ENCODE results near the gene CFAP99. TPM values are rescaled to one million over a fixed set of nuclear protein-coding genes. Genes with fewer than 3 reads are reported as not detected.

CFAP99 gene
- polyA plus RNA-seq, 3 donors = 0.15 to 0.27 TPM; not detected in 1

DNA sequence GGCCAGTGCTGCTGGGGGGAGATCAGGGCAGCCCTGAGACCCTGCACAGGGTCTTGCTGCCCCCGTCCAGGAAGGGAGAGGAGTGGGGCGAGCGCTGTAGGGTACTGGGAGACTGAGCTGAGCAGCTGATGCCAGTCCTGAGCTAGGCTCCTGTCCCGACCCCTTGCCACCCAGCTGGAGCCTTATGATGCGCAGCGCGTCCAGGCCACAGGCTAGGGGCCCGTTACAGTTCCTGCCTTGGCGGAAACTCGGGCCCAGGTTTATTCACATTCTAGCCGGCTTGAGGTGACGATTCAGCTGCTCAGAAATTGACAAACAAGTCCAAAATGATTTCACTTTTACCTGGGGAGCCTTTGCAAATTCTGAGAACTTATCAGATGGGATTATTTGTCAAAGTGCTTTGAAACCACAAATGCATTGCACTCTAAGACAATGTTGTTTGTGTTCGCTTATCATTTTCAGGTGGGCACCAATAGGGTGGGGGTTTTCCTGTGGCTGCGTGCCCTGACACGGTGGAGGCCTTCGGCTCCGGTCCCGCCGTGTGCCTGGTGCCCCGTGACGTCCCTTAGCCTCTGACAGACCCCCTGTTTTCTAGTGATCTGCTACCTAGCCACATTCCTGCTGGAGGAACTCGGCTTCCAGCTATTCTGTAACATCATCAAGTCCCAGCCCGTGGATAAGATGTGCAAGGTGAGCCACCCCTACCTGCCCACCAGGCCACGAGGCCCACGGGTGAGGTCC, 18.9 kb downstream of the CFAP99 start:
- H3K4me1 ChIP-seq (ENCODE audit: control insufficient read depth in 1 of 2, insufficient read depth in 2 of 2, low read length in 2 of 2) = no peaks in the 10 kb centered on the region
- H3K4me3 Mint-ChIP-seq = peak overlapping the region in 1 of 2 donors; percentile 37
- no peaks in the 10 kb centered on the region for H3K36me3 Mint-ChIP-seq
- H3K9me3 Mint-ChIP-seq = peaks cover 0 to 2% (median 0%) of the 10 kb centered on the region in 7 donors
- no peak overlapping the region for H3K9ac ChIP-seq (ENCODE audit: insufficient read depth, low read length, poor library complexity, severe bottlenecking)
- H3K9me3 ChIP-seq (replicated peaks in 1 of 2; ENCODE audit: control insufficient read depth in 1 of 2, insufficient read depth in 1 of 2, low read length in 2 of 2) = no peaks in the 10 kb centered on the region
- H3K36me3 ChIP-seq (replicated peaks in 1 of 2; ENCODE audit: control insufficient read depth in 1 of 2, insufficient read depth in 2 of 2, low read length in 2 of 2) = no peaks in the 10 kb centered on the region
- WGBS (ENCODE audit: insufficient coverage) = 97% methylated on average over 19 of the region's 25 CpGs
- TF ChIP-seq, protein P1, sequence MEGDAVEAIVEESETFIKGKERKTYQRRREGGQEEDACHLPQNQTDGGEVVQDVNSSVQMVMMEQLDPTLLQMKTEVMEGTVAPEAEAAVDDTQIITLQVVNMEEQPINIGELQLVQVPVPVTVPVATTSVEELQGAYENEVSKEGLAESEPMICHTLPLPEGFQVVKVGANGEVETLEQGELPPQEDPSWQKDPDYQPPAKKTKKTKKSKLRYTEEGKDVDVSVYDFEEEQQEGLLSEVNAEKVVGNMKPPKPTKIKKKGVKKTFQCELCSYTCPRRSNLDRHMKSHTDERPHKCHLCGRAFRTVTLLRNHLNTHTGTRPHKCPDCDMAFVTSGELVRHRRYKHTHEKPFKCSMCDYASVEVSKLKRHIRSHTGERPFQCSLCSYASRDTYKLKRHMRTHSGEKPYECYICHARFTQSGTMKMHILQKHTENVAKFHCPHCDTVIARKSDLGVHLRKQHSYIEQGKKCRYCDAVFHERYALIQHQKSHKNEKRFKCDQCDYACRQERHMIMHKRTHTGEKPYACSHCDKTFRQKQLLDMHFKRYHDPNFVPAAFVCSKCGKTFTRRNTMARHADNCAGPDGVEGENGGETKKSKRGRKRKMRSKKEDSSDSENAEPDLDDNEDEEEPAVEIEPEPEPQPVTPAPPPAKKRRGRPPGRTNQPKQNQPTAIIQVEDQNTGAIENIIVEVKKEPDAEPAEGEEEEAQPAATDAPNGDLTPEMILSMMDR (IDR thresholded peaks at IDR 0.05) = no peak
- no peak overlapping the region for H3K27ac ChIP-seq (ENCODE audit: low read depth in 1 of 2, low read length in 2 of 2)
- H2AFZ ChIP-seq (ENCODE audit: insufficient read depth, low read depth, low read length, poor library complexity, severe bottlenecking) = no peak overlapping the region
- H3K27me3 Mint-ChIP-seq (ENCODE audit: low read depth in 3 of 3) = peaks cover 2 to 14% (median 8%) of the 10 kb centered on the region in 3 donors
- intact Hi-C loops (cut with micrococcal nuclease) = no loop called here
- no peak overlapping the region for H3K4me2 ChIP-seq (replicated peaks; ENCODE audit: extremely low read depth, low read length, poor library complexity, severe bottlenecking)
- peaks cover 2% of the 10 kb centered on the region for H3K4me1 Mint-ChIP-seq
- peak overlapping the region in 1 of 7 donors; percentile 58 for H3K27ac Mint-ChIP-seq
- no peaks in the 10 kb centered on the region for H3K27me3 ChIP-seq (ENCODE audit: control insufficient read depth in 2 of 2, insufficient read depth in 2 of 2, low read length in 2 of 2)
- no peaks in the 10 kb centered on the region for H4K20me1 ChIP-seq (ENCODE audit: insufficient read depth, low read length)
- no peak overlapping the region for H3K4me3 ChIP-seq (replicated peaks in 1 of 3; ENCODE audit: low read depth in 2 of 3, low read length in 3 of 3)
- DNase-seq = no peak
- no peaks in the 10 kb centered on the region for H3K79me2 ChIP-seq (ENCODE audit: insufficient read depth, low read length)

DNA sequence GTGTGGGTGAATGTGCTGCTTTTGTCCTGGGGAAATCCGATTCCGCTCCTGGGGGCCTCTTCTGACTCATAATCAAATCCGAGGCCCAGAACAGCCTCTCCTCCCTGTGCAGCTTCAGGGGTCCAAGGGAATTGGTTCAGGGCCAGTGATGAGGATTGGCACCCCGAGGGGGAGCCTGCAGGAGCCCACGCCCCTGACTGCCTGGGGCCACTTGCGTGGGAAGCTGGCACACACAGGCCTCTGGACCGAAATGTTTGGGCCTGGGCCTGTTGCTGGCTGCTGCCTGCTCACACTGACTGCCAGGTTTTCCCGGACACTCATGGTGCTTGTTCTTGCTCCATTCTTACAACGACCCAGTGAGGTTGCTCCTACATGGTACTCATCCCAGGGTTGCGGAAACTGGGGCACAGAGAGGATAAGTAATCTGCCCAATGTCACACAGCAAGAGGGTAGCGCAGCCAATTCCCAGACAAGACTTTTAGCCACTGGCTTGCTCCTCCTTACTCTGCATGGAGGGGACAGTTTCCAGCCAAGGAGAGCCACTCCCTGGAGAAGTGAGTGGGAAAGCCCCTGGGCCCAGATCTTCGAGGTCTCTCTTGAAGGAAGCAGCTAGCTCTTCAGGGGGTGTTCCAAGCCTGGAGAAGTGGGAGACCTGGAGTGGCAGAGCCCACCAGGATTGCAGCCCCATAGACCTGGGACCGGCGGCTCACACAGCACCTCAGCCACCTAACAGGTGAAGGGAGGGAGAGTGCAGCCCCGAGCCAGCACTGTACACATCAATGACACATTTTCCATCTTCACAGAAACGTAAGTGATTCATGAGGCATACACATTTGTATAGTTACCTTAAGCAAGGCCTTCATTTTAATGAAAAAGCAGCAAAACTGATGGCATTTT, 20.3 kb downstream of the CFAP99 start:
- Mint-ChIP-seq H3K9me3 (peaks cover 0 to 2% (median 0%) of the 10 kb centered on the region in 7 donors), H3K27me3 (ENCODE audit: low read depth in 3 of 3) (peaks cover 0 to 7% (median 6%) of the 10 kb centered on the region in 3 donors), H3K4me3 (no peak overlapping the region), H3K27ac (peak overlapping the region in 2 of 7 donors; percentile 23 to 35), H3K4me1 (peaks cover 2% of the 10 kb centered on the region), H3K36me3 (no peaks in the 10 kb centered on the region)
- H3K4me2 ChIP-seq (replicated peaks; ENCODE audit: extremely low read depth, low read length, poor library complexity, severe bottlenecking) = no peak overlapping the region
- H3K79me2 ChIP-seq (ENCODE audit: insufficient read depth, low read length) = no peaks in the 10 kb centered on the region
- no peak overlapping the region for H3K27ac ChIP-seq (ENCODE audit: low read depth in 1 of 2, low read length in 2 of 2)
- no peaks in the 10 kb centered on the region for H3K27me3 ChIP-seq (ENCODE audit: control insufficient read depth in 2 of 2, insufficient read depth in 2 of 2, low read length in 2 of 2)
- intact Hi-C loops (cut with micrococcal nuclease) = no loop called here
- H3K36me3 ChIP-seq (replicated peaks in 1 of 2; ENCODE audit: control insufficient read depth in 1 of 2, insufficient read depth in 2 of 2, low read length in 2 of 2) = no peaks in the 10 kb centered on the region
- H3K9ac ChIP-seq (ENCODE audit: insufficient read depth, low read length, poor library complexity, severe bottlenecking) = no peak overlapping the region
- 90% methylated on average over 15 of the region's 16 CpGs for WGBS (ENCODE audit: insufficient coverage)
- DNase-seq = no peak
- no peaks in the 10 kb centered on the region for H3K4me1 ChIP-seq (ENCODE audit: control insufficient read depth in 1 of 2, insufficient read depth in 2 of 2, low read length in 2 of 2)
- H3K9me3 ChIP-seq (replicated peaks in 1 of 2; ENCODE audit: control insufficient read depth in 1 of 2, insufficient read depth in 1 of 2, low read length in 2 of 2) = no peaks in the 10 kb centered on the region
- H2AFZ ChIP-seq (ENCODE audit: insufficient read depth, low read depth, low read length, poor library complexity, severe bottlenecking) = no peak overlapping the region
- H3K4me3 ChIP-seq (replicated peaks in 1 of 3; ENCODE audit: low read depth in 2 of 3, low read length in 3 of 3) = no peak overlapping the region
- TF ChIP-seq, protein P1 (IDR thresholded peaks at IDR 0.05) = no peak
- no peaks in the 10 kb centered on the region for H4K20me1 ChIP-seq (ENCODE audit: insufficient read depth, low read length)
